ENCODE data around the gene KNL1.

DNA sequence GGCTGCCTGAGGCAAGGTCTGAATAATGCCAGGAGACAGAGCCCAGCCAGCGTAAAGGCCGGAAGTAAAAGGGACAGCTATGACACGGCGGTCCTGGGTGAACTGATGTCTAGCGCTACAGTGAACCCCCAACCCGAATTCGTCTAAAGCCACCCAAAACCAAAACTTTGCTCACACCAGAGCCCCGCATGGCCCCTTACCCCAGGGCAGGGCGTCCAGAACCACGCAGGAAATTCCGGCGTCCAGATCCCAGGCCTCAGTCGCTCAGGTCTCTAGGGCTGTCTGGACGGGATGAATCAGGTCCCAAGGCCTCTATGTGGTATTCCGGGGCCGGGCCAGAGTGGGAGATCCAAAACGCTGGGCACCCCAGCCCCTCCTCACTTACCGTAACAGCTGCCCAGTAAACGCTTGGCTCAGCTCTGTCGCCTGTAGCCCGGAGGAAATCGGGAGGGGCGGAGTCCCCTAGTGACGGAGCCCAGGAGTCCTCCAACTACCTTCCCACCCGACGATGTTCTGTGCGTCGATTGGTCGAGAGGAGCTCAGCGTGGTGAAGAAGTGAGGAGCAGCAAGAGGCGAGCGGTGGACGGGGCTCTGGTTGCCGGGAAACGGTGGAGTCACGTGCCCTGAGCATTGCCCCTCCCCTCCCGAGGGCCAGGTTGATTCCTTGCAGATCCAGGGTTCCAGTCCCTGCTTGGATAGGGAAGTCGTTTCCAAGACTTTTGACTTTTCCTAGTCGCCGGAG, 29.3 kb upstream of the KNL1 start, which contains the start of gene CCDC32:
- TF ChIP-seq CTCF (conservative IDR thresholded peaks at IDR 0.05): no peak
- TF ChIP-seq EZH2 (IDR thresholded peaks at IDR 0.05; ENCODE audit: low read depth): no peak

Data from PC-9 (cell line).